ENCODE results near the gene PTN.
"Not testable (repeated sequence)": the region's sequence is repeated elsewhere in the genome, so short reads cannot be mapped to it uniquely, and the experiment has no call there.

The PTN gene

DNA sequence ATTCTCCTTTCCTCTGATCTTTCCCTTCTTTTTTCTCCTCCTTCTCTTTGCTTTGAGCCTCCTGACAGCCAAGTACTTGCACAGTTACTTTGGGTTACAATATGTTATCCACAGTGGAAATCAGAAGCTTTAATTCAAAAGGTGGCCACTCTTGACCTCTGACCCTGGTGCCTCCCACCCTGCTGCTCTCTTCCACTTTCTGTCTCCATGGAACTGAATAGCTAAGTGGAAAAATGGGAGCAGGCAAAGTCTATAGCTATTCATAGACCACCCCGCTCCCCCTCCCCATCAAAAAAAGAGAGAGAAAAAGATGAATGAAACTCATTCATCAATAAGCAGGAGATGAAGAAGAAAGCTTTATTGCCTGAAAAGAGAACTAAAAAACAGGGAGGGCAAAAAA is 39.4 kb downstream of the PTN start:
- ATAC-seq (replicated peaks) (no peak), DNase-seq (no peak)
- Mint-ChIP-seq H3K27ac (no peak overlapping the region), H3K36me3 (no peaks in the 10 kb centered on the region), H3K27me3 (no peaks in the 10 kb centered on the region), H3K9me3 (peaks cover 0 to 5% of the 10 kb centered on the region in 2 donors), H3K4me3 (no peak overlapping the region), H3K4me1 (no peaks in the 10 kb centered on the region)

DNA sequence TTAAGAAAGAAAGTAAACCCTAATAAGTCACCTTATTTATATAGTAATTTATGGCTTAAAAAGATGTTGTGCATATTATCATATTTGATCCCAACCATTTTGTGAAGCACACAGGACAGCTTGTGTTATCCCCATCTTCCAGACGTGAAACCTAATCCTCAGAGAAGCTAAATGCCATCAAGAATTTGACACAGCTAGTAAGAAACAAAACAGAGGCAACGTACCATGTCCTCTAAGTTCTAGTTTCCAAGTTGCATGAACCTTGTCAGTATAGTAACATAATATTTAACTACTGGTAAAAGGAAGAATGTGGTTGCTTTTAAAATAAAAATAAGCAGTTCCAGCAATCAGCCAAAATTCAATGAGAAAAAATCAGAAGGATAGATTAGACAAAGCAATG is 41.5 kb downstream of the PTN start:
- no peak overlapping the region for H3K4me3 Mint-ChIP-seq
- no peak overlapping the region for H3K27ac Mint-ChIP-seq

DNA sequence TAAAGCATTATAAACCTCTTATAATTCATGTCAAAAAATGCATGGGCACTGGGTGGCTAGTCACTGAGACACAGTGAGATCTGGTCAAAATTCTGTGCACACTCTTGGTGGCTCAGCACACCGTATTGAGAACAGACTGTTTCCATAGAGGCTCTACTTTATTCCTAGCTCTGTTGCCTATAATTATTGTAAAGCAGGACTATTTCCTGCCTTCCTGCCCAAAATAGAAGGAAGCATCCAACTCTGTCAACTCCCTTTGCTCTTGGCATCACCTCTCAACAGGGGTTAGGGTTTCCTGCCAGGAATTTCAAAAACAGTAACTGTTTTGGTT is 45.1 kb downstream of the PTN start:
- Mint-ChIP-seq H3K4me3 (no peak overlapping the region), H3K27ac (no peak overlapping the region), H3K27me3 (no peaks in the 10 kb centered on the region), H3K4me1 (no peaks in the 10 kb centered on the region), H3K36me3 (no peaks in the 10 kb centered on the region), H3K9me3 (peaks cover 0 to 4% of the 10 kb centered on the region in 2 donors)
- no peak for DNase-seq
- no peak for ATAC-seq (replicated peaks)

More for the DNA sequence above, 41.5 kb downstream of the PTN start:
- no peaks in the 10 kb centered on the region for H3K27me3 Mint-ChIP-seq
- peaks cover 0 to 6% of the 10 kb centered on the region in 2 donors for H3K9me3 Mint-ChIP-seq
- no peaks in the 10 kb centered on the region for H3K4me1 Mint-ChIP-seq
- H3K36me3 Mint-ChIP-seq, result no peaks in the 10 kb centered on the region
- DNase-seq (no peak), ATAC-seq (replicated peaks) (no peak)

DNA sequence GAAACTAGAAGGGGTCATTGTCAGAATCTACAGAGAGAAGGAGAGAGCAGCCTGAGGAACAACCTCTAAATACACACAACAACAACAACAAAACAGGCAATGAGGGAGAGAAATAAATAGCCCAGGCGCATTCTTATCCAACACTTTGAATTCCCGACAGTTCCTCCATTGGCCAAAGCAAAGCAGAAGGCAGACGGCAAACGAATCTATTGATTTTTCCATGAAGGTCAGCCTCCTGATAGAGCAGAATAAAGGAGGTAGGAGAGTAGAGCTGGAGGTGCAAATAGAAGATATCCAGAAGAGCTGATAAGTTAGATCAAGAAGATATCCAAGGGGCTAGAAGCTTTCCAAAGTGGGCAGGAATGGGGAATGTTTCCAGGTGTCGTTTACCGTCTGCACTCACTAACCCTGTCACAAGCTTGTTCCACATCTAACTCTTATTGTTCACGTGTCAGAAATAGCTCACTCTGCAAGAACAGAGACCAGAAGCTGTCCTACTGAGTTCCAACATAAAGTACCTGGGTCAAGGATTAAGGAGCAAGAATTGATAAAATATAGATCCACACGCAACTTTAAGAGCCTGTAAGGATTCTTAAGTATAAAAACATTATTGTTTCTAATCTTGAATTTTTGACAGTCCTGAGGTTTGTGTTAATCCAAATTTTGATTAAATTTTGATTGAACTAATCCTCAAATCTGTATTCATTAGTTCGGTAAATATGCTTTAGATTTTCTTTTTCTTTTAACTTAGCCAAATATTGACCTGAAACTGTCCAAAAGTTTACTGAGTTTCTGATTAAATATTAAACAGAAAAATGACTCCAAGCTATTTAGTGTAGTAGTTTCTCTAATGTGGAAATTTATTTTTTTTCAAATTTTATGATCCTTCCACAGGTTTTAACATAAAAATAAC is 45.7 kb downstream of the PTN start:
- peaks cover 0 to 4% of the 10 kb centered on the region in 2 donors for H3K9me3 Mint-ChIP-seq
- no peak overlapping the region for H3K27ac Mint-ChIP-seq
- no peak for DNase-seq
- ATAC-seq (replicated peaks), result no peak
- no peaks in the 10 kb centered on the region for H3K4me1 Mint-ChIP-seq
- no peaks in the 10 kb centered on the region for H3K36me3 Mint-ChIP-seq
- H3K27me3 Mint-ChIP-seq, result no peaks in the 10 kb centered on the region
- H3K4me3 Mint-ChIP-seq, result no peak overlapping the region

DNA sequence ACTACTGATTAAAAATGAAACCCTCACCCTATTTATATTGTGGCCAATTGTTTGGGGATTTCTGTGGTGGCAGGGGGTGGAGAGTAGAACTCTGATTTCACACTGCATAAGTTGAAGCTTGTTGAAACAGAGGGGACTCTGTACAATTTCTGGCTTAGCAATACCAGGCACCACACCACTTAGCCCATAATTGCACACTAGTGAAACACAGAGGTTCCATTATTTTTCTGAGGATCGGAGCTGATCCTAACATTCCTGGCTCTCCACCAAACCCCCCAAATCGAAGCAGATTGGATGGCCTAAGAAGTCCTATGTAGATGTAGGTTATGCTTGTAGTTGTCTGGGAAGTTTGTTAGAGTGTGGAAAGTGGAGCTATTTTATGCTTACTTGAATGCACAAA is 47.0 kb downstream of the PTN start:
- no peak for ATAC-seq (replicated peaks)
- no peak overlapping the region for H3K4me3 Mint-ChIP-seq
- peaks cover 0 to 4% of the 10 kb centered on the region in 2 donors for H3K9me3 Mint-ChIP-seq
- H3K27me3 Mint-ChIP-seq, result no peaks in the 10 kb centered on the region
- H3K4me1 Mint-ChIP-seq, result no peaks in the 10 kb centered on the region
- DNase-seq, result no peak
- H3K36me3 Mint-ChIP-seq, result no peaks in the 10 kb centered on the region
- no peak overlapping the region for H3K27ac Mint-ChIP-seq

DNA sequence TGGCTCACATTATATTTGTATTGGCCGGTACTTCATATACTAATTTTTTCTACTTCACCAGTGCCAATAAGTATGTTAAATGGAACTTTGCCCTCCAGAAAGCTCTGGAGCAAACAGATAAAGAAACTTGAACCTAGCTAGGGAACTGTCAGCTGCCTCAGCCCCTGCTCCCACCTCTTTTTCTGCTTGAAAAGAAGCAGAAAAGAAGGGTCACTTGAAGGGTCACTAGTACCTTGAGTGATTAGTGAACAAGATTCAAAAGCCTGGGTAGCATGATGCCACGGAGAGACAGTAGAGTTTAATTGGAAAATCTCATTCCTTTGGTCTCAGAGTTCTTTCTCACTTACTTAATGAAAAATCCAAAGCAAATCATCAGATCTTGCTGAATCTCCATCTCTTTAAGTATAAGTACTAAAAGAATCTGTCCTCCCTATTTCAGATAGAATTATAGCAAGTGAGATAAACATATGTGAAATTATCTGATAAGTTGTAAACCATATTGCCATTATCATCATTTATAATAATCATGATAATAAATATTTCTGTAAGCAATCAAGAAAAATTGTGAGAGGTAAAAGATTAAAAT is 47.7 kb downstream of the PTN start:
- Mint-ChIP-seq H3K27me3 (no peaks in the 10 kb centered on the region), H3K4me1 (no peaks in the 10 kb centered on the region), H3K9me3 (peaks cover 0 to 4% of the 10 kb centered on the region in 2 donors), H3K27ac (no peak overlapping the region), H3K36me3 (no peaks in the 10 kb centered on the region), H3K4me3 (no peak overlapping the region)
- DNase-seq (no peak), ATAC-seq (replicated peaks) (no peak)

DNA sequence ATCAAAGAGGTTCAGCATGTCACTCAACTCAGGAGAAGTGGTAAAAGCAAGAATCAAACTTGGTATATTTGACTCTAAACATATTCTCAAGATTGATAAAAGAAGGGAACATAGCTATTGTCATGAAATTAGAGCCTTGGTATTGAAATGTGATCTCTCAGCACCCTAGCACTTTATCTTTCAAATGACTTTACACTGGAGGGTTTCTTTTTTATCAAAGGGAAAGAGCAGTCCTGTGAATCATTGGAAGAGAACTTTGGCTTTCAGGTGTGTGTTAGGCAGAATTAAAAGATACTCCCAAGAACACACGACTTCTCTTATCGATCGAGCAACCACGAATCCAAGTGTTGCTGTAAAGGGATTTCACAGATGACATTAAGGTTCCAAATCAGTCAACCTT is 54.4 kb downstream of the PTN start:
- DNase-seq (no peak), ATAC-seq (replicated peaks) (no peak)
- Mint-ChIP-seq H3K36me3 (no peaks in the 10 kb centered on the region), H3K9me3 (peaks cover 0 to 1% of the 10 kb centered on the region in 2 donors), H3K27me3 (no peaks in the 10 kb centered on the region), H3K4me1 (no peaks in the 10 kb centered on the region), H3K4me3 (no peak overlapping the region), H3K27ac (no peak overlapping the region)

DNA sequence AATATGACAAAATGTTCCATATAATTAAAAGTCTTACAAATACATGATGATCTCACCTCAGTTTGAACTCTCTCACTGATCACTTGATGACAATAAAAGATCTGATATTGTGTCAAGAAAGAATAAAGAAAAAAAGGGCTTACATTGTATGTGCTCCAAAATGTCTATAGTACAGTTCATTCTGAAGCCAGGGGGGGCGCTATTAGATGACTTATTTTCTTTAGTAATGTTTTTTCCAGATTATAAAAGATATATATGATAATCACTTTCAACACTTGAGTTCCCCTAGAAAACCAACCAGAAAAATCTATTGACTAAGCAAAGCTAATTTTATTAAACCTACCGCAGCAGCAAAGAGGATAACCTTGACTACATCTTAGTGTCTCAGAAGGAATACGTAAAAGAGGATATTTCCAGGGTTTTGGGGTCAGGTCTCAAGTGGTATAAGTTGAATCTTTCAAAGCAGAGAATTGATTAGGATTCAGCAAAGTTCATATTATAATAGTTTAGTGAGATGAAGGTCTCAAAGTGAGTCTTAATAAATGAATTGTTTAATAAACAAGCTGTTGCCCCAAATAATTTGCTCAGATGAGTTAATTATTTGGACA is 55.8 kb downstream of the PTN start:
- no peak overlapping the region for H3K27ac Mint-ChIP-seq
- H3K4me3 Mint-ChIP-seq, result no peak overlapping the region
- no peak for ATAC-seq (replicated peaks)
- H3K9me3 Mint-ChIP-seq, result peaks cover 0 to 1% of the 10 kb centered on the region in 2 donors
- H3K36me3 Mint-ChIP-seq, result no peaks in the 10 kb centered on the region
- no peaks in the 10 kb centered on the region for H3K4me1 Mint-ChIP-seq
- DNase-seq, result no peak
- no peaks in the 10 kb centered on the region for H3K27me3 Mint-ChIP-seq

DNA sequence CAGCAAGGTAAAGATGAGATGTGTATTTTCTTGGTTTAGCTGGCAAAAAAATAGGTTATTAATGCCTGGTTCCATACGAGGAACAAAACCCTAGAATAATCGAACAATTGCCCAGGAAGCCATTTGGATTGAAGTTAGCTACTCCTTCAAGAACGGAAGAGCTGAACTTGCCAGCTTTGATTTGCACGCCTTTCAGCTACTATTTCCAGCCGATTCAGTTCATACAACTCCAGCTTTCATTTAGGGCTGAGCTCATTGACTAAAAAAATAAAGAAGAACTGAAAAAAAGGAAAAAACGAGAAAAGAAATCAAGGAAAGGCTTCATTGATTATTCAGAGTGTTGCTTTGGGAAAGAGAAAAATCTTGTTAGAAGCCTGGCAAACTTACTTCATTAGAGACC is 60.4 kb downstream of the PTN start:
- Mint-ChIP-seq H3K36me3 (no peaks in the 10 kb centered on the region), H3K27ac (no peak overlapping the region), H3K4me3 (no peak overlapping the region), H3K4me1 (no peaks in the 10 kb centered on the region), H3K9me3 (no peaks in the 10 kb centered on the region), H3K27me3 (no peaks in the 10 kb centered on the region)
- ATAC-seq (replicated peaks), result no peak
- DNase-seq, result no peak

DNA sequence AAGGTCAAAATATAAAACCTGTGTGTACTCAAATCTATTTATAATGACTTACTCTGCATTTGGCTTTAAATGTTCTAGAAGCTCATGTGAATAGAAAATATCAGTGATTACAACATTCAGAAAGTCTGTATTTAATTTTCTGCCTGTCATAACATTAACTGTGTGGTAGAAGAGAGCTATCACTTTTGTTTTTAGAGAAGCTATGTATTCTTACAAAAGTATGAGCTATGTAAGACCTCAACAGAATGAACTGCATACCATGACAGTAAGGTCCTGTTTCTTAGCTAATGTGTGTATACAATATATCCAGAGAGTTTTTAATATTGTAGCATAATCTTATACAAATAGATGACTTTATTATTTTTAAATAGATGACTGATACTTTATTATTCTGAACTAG is 61.5 kb downstream of the PTN start:
- Mint-ChIP-seq H3K4me3 (no peak overlapping the region), H3K27ac (no peak overlapping the region), H3K4me1 (no peaks in the 10 kb centered on the region), H3K36me3 (no peaks in the 10 kb centered on the region), H3K9me3 (no peaks in the 10 kb centered on the region), H3K27me3 (no peaks in the 10 kb centered on the region)
- DNase-seq (no peak), ATAC-seq (replicated peaks) (no peak)

DNA sequence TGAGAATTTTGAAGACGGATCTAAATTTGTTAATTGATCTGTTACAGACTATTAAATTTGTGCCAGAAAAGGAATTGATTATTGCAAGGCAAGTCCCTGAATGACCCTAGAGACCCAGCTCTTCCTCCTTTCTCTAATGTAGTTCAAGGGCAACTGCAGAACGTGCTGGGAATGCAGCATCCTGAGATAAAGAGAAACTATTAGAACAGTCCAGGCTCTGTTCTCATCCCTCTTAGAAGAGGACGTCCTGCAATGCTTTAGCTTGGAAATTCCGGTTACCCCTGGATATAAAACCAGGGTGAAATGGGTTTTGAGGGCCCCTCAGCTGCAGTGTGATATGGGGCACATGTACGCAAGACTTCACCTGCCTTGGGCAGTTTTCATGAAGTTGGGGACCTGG is 67.3 kb downstream of the PTN start:
- no peak overlapping the region for H3K4me3 Mint-ChIP-seq
- H3K4me1 Mint-ChIP-seq, result no peaks in the 10 kb centered on the region

DNA sequence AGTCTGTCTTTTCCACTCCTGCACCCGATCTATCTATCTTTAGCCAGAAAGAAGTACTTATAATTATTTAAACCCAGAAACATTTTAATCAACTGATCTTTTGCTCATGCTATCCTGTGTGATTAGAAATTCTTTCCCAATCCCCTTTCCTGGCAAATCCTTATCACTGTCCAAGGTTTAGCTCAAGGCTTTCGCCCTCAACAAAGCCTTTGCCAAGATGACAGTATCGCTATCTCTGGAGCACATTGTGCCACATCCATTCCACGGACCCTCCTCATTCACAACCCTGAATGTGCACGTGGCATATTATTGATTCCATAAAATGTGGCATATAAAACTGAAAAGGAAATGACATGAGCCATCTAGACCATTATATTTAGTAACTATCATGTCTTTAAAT is 71.3 kb downstream of the PTN start:
- DNase-seq (no peak), ATAC-seq (replicated peaks) (no peak)
- Mint-ChIP-seq H3K4me3 (no peak overlapping the region), H3K27ac (no peak overlapping the region), H3K27me3 (no peaks in the 10 kb centered on the region), H3K9me3 (peaks cover under 1 to 4% of the 10 kb centered on the region in 2 donors), H3K36me3 (no peaks in the 10 kb centered on the region), H3K4me1 (no peaks in the 10 kb centered on the region)

More for the DNA sequence above, 67.3 kb downstream of the PTN start:
- no peaks in the 10 kb centered on the region for H3K27me3 Mint-ChIP-seq
- no peak overlapping the region for H3K27ac Mint-ChIP-seq
- H3K36me3 Mint-ChIP-seq, result no peaks in the 10 kb centered on the region
- no peaks in the 10 kb centered on the region for H3K9me3 Mint-ChIP-seq
- no peak for DNase-seq
- no peak for ATAC-seq (replicated peaks)

DNA sequence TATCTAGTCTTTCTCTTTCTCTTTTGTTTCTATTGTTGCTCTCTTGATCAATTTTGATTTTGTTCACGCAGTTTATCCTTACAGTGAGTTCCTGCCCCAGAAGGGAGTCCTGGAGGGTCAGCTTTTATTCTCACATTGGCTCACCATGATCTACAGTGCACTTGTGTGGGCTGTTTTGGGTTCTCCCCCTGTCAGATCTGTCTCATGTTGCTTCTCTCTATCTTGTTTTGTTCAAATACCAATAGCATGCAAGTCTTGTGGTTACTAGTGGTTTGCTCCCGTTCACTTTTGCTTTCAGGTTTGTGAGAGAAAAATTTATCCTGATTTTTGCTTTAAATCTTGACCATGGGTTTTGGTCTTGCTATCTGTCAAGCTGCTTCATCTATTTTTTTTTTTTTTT is 74.3 kb downstream of the PTN start:
- DNase-seq, result no peak
- H3K4me1 Mint-ChIP-seq, result no peaks in the 10 kb centered on the region
- no peak overlapping the region for H3K4me3 Mint-ChIP-seq
- ATAC-seq (replicated peaks), result no peak
- no peaks in the 10 kb centered on the region for H3K36me3 Mint-ChIP-seq
- H3K27me3 Mint-ChIP-seq, result no peaks in the 10 kb centered on the region
- H3K27ac Mint-ChIP-seq, result no peak overlapping the region
- peaks cover 4 to 5% of the 10 kb centered on the region in 2 donors for H3K9me3 Mint-ChIP-seq

DNA sequence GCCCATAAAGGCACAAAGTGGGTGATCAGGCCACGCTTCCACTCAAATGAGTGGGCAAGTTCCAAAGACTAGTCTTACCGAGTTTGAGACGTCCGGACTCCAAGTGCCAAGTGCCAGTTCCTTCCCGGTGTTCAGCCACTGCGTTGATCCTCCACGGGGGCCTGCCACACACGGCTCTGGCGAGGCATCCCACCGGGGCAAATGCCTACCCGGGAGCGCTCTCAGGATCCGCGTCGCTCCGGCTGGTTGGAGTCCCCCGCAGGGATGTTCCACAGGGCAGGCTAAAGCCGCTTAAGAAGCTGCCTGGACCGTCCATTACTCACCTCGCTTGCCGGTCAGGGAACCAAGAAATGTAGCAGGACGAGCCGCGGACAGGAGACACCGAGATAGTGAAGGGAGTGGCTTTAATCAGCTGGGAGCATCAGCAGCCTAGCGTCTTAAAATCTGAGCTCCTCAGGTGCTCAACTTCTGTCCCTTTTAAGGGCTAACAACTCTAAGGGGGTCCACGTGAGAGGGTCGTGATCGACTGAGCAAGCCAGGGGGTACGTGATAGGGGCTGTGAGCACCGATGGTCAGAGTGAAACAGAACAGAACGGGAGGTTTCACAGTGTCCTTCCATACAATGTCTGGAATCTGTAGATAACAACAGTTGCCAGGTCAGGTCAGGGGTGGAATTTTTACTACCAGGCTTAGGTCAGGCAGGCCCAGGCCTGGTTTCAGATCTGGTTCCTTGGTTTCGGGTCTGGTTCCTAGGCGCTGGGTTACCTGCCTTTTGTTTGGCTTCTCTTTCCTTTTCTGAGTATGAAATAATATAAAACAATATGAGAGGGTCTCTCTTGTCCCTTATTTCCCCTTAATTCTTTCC is 75.3 kb downstream of the PTN start:
- not testable (repeated sequence) for DNase-seq; H3K27ac Mint-ChIP-seq; H3K4me3 Mint-ChIP-seq; H3K36me3 Mint-ChIP-seq; ATAC-seq (replicated peaks); H3K9me3 Mint-ChIP-seq; H3K4me1 Mint-ChIP-seq; H3K27me3 Mint-ChIP-seq
